Stimulated activated CD8-positive, alpha-beta memory T cell treated with anti-CD3 and anti-CD28 coated beads, Interleukin-4, amount 100 ng/mL, for 1 hour (primary cell): ENCODE results near the gene CDC20B.
A peak's percentile ranks its signal among the peaks of the same experiment; 100 is the strongest.

Experiments
- DNase-seq, 2 donors: peaks; one replicate each; pipeline ENCODE4 v3.0.0-alpha.2; 2020; ENCODE audit warnings: low read depth in 2 of 2, low spot score in 1 of 2

CDC20B gene, protein sequence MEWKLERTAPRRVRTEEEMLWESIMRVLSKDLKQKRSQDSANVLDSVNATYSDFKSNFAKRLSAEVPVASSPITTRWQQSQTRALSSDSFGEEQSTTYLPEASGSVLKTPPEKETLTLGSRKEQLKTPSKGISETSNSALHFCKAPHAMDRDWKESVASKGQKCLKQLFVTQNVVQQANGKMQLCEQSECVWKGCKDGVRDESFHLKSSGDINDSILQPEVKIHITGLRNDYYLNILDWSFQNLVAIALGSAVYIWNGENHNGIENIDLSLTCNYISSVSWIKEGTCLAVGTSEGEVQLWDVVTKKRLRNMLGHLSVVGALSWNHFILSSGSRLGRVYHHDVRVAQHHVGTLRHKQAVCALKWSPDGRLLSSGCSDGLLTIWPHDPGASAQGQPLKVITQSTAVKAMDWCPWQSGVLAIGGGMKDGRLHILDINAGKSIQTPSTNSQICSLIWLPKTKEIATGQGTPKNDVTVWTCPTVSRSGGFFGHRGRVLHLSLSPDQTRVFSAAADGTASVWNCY

DNA sequence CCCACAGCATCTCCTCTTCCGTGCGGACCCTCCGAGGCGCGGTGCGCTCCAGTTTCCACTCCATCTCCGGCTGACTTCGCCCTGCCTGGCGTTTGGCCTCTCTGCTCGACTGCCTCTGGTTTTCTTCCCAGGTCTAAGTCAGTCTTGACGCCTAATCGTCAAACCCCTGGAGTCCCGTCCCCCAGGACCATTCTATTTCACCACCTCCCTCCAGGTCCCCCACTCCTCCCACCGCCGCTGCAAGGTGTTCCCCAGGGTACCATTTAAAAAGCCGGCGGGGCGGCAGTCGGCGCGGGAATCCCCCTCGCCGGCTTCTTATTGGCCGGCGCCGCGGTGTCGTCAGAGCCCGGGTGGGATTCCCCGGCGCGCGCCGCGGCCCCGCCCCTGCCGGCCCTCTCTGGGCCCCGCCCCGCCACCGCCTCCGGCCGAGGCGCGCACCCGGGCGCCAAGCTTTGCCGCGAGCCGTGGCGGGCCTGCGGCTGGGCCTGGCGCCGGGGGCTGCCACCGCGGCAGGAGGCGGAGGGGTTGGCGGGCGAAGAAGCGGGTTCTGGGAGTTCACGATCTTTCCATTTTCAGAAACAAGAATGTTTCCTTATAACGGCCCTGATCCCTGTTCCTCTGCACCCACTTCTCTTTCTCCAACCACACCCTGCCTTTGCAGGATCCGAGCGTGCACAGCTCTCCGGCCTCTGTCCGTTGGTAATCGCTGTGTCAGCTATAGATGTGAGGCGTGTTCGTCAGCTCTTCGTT is at the start of gene CDC20B:
Gene CDC20B, minus strand, starts transcription at position 241 of the 750 bp plus-strand sequence. Its CDS starts 177 bp downstream, at position 64.
- DNase-seq, result peak; percentile 40 to 42

DNA sequence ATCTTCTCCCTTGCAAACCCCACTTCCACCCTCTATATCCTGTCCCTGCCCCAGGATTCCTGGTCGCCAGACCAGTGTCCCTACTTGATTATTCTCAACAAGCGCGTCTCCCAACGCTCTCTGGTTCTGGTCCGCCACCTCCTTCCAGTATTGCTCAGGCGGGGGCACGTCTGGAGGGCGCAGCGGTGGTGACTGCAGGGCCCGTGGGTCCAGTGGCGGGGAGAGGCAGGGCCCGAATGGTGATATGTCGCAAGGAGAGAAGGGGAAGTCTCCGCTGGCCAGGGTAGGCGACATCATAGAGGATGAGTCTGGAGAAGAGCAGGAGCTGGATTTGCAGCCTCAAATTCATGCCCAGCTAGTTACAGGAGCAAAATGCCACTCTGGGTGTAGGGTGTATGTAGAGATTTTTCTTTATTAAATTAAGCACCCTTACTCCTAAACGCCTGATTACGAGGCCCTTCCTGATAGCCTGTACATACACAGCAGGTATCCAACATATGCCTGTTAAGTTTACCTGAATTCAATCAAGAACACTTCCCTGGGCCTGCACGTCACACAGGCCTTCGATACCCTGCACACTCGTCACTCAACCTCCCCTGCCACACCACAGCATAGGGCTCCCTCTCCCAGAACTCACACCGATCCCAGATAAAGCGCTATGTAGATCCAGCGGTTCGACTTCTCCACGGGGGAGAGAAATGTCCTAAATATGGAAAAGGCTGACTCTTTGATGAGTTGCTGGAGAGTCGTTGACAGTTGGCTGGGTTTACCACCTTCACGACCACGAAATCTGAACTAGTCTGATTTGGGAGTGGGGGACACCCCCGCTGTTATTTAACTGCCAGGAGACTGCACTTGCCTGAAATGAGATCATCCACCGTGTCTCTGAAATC is 49.4 kb upstream of the CDC20B start:
- DNase-seq, result no peak

GRCh38 chr5:55220433-55221185 is 47.6 kb upstream of the CDC20B start:
- no peak for DNase-seq

DNA sequence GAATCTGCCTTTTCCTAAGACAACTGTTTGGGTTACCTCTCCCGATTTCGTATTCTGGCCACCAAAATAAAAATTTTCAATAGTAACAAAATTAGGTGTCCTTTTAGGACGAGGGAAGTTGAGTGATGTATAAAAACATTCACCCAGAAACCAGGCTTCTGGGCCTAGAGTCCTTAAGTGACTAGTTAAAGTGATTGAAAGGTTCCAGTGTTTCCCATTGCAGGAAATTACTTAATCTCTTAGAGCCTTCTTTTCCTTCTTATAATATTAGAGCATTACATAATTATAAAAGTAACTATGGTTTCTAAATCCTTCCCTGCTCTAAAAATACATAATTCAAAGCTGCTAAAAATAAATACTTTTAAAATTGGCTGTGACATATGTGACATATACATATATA is 46.8 kb upstream of the CDC20B start:
- DNase-seq, result no peak

GRCh38 chr5:55218967-55219366 is 46.0 kb upstream of the CDC20B start:
- no peak for DNase-seq

DNA sequence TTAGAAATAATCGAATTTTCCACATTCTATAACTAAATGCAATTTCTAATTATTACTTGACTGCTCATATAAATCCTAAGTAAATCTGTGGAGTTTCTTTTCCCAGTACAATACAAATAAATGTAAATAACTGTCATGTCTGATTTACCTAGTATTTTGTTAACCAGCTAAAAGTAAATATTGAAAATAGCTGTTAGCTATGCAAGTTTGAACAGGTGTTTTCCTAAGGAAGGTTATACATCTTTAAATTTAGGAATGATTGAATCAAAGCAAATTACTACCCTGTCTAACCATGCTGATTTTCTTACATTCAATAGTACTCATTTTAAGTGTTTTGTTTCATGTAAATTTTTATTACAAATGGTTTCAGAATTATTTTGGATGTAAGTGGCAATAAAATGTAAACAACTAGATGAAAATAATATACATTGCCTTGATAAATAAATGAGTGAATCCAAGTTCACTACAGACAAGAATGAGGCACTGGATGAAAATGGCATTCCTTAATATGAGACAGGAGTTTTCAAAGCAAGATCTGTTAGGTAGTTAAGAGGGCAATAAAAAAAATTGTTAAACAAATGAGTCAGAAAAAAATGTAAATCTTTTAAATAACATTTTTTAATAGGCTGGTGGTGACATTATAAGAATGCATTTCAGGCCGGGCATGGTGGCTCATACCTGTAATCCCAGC is 38.4 kb upstream of the CDC20B start:
- no peak for DNase-seq

DNA sequence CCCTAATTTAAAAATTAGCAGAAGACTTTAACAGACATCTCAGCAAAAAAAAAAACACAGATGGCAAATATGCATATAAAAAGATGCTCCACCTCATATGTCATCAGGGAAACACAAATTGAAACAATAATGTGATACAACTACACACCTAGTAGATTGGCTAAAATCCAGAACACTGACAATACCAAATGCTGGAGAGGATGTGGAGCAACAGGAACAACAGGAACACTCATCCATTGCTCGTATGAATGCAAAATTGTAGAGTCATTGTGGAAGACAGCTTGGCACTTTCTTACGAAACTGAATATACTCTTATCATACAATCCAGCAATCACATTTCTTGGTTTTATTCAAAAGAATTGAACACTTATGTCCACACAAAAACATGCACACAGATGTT is 32.0 kb upstream of the CDC20B start:
- no peak for DNase-seq

GRCh38 chr5:55191165-55191564 is 18.2 kb upstream of the CDC20B start:
- DNase-seq, result no peak

- DNase-seq, result no peak
Observed at GRCh38 chr5:55188656-55189540, 15.9 kb upstream of the CDC20B start.

GRCh38 chr5:55187370-55187769 is 14.4 kb upstream of the CDC20B start:
- DNase-seq, result no peak

GRCh38 chr5:55180016-55180415 is 7.0 kb upstream of the CDC20B start:
- no peak for DNase-seq

- DNase-seq, result no peak
Observed at GRCh38 chr5:55177078-55177477, 4.1 kb upstream of the CDC20B start.

- no peak for DNase-seq
Observed at GRCh38 chr5:55176176-55176818, 3.3 kb upstream of the CDC20B start.

DNA sequence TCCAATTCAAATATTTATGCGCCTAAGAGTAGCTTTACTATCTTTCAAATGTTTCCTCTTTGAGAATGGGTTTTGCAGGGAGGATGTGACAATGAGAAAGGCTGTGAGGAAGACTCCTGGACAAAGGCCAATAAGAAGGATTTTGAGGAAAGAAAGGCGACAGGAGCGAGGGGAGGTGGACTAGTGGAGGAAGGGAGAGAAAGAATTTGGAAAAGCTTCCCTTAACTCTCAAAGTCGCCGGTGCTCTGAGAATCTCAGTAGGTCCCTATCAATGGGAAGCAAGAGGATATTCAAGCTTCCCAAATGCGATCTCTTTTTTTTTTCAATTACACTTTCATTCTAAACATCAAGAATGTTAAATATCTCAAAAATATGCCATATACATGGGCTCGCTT is 2.8 kb upstream of the CDC20B start:
- no peak for DNase-seq

DNA sequence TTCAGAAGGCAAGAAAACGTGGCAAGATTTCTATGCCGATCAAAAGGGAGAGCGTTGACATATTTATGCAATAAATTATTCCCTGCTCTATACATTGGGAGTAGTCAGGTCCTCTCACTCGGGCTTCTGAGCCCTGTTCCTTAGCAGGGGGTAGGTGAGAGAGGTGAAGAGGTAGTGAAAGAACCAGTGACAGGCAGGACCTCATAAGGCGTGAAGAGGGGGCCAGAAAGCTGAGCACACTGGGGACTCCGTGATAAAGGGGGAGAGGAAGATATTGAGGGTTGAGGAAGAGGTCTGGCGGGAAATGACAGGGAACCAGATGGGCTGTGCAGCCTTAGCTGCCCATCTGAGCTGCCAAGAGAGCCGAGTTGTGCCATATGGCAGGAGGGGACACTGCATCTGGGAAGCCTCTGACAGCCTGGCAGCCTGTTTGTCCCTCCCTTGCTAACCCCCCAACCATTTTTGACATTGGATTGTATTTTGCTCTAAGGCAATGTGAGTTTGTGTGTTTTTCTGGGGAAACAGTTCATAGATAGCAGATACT is 782 bp upstream of the CDC20B start:
- no peak for DNase-seq

DNA sequence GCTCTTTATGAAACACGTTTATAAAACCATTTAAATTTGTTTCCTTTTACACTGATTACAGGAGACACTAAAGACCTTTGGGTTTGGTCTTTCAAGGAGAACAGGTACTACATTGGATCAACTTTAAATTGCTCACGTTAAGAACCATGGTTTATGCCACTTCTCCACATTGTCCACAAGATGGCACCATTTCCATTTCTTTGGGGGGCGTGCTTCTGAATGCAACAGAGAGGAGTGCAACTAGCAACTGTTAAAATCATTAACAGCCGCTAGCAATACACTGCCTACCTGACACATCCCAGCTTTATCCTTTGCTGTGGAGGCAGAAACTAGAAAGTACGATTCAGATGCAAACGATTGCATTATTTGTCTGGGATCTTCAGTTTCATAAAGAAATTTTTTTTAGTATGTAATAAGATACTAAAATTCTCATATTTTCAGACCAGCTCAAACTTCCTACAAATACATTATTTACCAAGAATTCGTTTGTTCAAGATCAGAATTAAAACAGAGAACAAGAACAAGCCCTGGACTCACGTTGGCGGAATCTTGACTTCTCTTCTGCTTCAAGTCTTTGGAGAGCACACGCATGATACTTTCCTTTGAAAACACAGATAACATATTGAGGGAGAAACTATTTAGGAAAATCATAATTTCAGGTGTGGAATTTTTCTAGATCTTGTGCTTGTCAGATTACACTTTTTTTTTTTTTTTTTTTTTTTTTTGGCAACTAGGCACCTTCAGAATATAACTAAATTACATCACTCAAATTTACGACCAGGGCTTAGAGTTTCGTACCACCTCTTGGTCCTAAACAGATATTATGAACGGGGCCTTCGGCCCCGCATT is 702 bp downstream of the CDC20B start:
- peak in 1 of 2 donors; percentile 43 for DNase-seq

GRCh38 chr5:55171471-55171870 is 1.5 kb downstream of the CDC20B start:
- no peak for DNase-seq
